ENCODE results near the gene ST7L. TPM values are rescaled to one million over a fixed set of nuclear protein-coding genes. Genes with fewer than 3 reads are reported as not detected.

Gene ST7L
- total RNA-seq, 1 donor from 2014 or later = 10.3 TPM

DNA sequence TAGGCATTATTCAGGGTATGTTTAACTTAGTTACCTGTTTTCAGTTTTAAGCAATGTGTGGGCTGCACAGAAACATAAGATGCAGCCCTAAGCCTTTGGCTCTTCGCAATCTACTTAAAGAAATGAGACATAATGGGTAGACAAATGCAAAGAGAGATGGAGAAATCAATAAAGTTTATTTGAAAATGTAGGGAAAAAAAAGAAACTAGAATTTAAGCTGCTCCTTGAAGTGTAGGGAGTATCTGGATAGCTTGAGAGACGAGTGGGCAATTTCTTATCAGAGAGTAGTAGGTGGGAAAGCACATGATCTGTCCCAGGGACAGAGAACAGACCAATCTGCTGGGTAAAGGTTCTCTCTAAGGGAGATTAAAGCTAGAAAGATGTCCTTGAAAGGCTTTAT, 101.3 kb downstream of the ST7L start:
- DNase-seq (ENCODE audit: low read depth in 2 of 2) = no peak

DNA sequence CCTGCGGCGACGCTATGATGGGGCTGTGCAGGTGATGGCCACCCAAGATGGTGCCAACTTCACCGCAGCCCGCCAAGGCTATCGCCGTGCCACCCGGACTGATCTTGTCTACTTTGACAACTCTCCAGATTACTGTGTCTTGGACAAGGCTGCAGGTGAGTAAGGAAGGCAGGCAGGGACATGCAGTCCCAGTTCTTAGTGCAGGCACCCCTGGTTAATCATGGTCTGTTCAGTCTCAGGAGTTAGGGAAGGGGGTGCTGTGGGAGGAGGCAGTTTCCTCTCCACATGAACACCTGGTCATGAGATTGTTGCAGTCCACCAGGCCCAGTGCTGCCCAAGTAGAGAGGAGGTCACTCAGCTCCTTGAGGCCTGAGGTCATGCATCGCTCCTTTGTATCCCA, 101.7 kb downstream of the ST7L start:
- no peak for DNase-seq (ENCODE audit: low read depth in 2 of 2)

DNA sequence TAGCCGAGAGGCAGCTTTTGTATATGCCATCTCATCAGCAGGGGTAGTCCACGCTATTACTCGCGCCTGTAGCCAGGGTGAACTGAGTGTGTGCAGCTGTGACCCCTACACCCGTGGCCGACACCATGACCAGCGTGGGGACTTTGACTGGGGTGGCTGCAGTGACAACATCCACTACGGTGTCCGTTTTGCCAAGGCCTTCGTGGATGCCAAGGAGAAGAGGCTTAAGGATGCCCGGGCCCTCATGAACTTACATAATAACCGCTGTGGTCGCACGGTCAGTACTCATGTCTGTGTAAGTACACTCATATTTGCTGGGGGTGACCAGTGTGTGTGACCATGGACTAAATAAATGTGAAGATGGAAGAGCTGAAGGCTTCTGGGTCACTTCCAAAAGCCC, 102.8 kb downstream of the ST7L start:
- no peak for DNase-seq (ENCODE audit: low read depth in 2 of 2)

DNA sequence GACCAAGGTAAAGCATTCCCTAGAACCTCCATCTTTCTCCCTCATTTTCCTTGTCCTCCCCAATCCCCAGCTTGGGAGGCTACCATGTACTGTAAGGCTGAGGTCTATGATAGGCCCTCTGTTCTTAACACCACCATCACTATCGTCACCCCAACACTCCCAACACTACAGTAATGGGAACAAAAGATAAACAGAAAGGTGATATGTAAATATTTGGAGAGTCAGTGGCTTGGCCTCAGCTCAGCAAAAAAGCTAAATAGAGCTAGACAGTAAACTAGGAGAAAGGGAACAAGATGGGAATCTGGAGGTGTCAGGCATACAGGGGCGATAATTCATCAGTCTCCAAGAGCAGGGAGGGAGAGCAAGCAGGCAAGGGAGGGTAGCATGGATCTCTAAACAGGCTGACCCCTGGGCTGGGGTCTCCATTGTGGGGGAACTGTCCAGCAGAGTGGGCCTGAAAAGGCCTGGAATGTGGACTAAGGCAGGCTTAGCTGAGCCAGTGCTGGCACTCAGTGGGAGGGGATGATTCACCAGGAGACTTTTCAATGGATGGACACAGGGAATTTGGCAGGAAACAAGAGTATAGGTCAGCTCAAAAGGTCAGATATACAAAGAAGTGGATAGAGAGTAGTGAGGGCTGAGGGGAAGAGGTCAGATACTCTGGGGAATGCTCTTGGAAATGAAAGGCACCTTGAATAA, 103.5 kb downstream of the ST7L start:
- peak; percentile 34 to 40 for DNase-seq (ENCODE audit: low read depth in 2 of 2)

DNA sequence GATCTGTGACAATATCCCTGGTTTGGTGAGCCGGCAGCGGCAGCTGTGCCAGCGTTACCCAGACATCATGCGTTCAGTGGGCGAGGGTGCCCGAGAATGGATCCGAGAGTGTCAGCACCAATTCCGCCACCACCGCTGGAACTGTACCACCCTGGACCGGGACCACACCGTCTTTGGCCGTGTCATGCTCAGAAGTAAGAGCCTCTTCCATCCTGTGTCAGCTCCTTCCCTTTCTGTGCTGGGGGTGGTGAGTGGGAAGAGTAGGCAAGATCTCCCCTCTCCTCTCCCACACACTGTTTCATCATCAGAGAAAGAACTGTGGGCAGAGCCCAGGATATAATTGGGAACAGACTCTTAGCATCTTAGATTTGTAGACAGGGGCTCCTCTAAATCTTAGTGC, 104.0 kb downstream of the ST7L start:
- DNase-seq (ENCODE audit: low read depth in 2 of 2) = no peak

DNA sequence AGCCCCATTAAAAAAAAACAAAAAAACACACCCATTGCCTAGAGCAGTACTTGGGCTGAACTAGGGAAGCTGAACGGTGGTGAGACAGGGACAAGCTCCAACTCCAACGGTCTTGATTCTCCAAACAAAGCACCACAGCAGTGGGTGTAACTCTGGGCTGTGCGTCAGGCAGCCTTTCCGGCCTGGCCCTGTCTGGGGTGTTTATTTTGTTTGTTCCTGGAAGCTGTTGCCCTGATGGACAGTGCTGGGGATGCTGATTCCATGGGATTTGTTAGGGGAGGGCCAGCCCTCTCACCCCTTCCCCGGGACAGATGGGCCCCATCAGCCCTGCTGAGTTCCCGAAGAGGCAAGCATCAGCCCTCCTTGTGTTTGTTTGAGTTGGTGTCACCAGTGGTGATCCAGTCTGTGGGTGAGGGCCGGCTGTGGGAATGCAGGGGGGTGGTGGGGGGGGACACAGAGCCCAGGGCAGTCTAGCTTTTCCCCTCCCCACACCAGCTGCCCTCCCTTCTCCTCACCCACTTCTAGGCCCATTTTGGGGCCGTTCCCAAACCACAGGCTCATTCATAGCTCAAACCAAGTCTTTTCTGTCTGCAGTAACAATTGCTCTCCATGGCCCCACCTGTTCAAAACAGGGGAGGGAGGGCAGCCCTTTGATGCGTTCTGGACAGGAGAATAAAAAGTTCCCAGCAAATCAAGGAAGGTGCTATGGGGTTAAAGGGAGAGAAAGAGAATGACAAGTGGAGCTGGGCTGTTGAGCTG, 105.7 kb downstream of the ST7L start:
- peak in 1 of 2 donors; percentile 32 for DNase-seq (ENCODE audit: low read depth in 2 of 2)

DNA sequence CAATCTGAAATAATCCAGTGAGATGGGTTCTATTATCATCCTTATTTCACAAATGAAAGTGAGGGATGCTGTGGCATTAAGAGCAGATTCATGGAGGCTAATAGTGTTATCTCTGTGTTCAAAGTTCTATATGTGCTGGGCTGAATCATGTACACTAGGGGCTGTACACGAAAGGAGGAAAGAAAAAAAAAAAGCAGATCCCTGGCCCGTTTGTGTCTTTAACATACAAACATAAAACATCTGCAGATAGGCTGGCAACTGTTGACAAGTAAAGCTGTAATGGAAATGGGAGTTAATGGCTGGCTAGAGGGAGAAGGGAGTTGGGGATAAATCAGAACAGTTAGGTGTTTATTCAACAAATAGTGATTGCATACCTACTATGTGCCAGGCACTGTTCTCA, 107.0 kb downstream of the ST7L start:
- DNase-seq (ENCODE audit: low read depth in 2 of 2) = no peak

DNA sequence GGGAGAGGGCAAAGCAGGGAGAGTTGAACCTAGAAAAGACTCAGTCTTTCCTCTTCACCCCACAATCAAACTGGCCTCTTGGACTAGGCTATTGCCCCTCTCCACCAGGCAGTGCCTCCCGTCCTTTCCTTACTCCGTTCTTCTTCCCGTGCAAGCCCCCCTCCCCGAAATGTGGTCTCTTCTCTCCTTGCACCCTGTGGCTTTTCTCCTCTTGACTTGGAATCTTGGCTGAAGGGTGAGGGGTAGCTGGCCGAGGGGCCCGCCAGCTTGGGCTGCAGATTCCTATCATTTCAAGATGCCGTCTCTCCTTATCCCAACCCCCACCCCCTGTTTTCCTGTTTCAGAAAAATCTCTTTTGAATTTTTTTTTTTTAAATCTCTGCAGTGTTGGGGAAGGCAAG, 108.6 kb downstream of the ST7L start:
- no peak for DNase-seq (ENCODE audit: low read depth in 2 of 2)

DNA sequence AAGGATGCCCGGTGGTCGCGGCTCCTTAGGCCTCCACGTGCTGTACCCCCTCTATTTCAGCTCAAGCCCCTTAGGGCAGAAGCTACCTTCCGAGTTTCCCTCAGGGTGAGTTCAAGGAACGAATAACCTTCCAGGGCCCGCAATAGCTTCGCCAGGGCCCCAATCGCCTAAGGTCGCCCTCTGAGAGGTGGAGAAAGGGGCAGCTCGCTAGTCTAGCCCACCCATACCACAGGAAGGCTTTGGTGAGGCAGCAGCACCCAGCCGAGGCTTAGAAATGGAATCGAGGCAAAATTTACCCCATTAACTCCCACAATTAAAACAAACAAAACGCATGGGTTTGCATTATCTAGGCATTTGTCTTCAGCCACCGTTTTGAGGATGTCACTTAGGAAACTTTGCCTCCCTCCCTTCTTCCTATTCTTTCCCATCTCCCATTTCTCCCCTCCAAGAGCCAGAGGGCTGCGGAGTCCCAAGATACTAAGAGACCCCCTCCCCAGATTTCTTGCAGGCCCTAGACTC, 109.2 kb downstream of the ST7L start:
- no peak for DNase-seq (ENCODE audit: low read depth in 2 of 2)

DNA sequence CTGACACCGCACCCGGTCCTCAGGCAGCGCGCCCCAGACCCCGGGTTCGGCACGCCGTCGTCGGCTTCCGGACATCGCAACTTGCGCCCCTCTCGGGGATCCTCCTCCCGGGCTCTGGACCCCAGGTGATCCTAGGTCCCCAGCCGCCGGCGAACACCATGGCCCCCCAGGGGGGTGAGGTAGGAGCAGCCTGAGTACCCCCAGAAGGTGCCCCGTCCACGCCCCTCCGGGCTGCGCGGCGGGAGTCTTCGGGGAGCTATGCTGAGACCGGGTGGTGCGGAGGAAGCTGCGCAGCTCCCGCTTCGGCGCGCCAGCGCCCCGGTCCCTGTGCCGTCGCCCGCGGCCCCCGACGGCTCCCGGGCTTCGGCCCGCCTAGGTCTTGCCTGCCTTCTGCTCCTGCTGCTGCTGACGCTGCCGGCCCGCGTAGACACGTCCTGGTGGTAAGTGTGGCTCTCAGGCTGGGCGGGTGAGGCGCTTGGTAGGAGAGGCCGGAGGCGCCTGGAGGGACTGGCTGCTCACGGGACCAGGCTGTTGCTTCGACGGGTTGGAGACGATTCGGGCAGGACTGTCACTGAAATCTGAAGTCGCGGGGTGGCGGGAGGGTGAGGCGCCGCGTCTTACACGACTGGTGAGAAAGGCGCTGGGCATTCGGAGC, 109.8 kb downstream of the ST7L start:
- peak in 1 of 2 donors; percentile 17 for DNase-seq (ENCODE audit: low read depth in 2 of 2)

DNA sequence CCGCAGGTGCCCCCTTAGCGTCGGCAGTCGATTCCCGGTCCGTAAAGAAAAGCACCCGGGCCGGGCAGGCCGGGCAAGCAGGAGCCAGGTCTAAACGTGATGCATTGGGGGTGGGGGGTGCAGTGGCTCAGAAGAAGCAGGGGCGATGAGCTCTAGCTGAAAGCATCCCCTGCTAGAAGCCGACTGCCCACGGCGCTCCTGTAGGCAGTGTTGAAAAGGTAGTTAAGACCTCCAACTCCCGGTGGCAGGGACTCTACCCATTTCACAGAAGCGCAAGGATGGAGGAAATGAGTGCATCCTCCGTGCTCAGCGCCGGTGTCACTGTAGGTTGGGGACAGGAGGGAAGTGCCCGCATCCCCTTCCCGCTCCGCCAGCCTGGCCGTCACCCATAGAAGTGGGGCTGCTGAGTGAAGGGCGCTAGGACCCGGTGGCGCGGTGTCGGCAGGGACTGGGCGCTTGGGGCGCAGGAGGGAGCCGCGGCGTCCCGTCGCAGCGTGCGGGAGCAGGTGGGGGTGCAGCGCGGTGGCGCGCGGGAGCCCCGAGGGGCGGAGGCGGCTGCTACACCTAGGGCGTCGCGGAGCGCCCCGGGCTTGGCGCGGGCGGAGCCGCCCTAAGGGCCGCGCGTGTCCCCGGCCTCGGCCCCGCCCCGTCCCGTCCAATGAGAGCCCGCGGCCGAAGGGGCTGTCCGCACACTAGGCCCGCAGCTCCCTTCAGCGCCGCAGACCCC, 110.5 kb downstream of the ST7L start, which contains the start of gene WNT2B:
Gene WNT2B (plus strand): TSS at position 688 of the 727 bp plus-strand sequence. CDS start 298 bp downstream, outside the sequence.
- peak in 1 of 2 donors; percentile 22 for DNase-seq (ENCODE audit: low read depth in 2 of 2)

DNA sequence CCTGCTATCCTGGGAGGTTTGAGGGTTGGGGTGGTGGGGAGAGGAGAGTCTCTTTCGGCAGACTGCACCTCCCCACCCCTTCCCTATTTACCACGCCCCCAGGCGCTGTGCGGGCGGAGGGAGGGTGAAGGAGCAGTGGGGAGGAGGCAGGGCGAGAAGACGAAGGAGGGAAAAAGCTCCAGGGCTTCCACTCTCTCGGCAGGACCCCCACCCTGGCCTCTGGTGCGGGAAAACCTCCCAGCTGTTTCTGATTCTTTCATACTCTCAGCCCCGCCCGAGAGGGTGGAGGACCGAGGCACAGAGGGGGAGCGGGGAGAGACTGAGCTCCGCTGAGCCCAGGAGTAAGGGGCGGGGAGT, 111.0 kb downstream of the ST7L start:
- no peak for DNase-seq (ENCODE audit: low read depth in 2 of 2)

DNA sequence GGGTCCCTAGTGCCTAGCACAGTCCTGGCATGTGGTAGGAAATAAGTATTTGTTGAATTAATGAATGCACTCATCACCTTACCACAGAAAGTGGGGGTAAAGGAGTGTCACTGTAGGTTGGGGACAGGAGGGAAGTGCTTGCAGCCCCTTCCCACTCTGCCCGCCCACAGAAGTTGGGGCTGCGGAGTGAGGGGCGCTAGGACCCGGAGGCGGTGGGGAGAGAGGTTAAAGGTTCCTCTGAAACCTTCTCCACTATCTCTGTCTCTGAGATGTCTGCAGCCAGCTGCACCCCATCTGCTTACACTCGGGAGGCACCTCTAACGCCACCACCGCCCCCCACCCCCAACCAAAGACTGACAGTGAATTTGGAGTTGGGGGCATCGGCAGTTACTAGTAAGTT, 111.6 kb downstream of the ST7L start:
- DNase-seq (ENCODE audit: low read depth in 2 of 2) = no peak

DNA sequence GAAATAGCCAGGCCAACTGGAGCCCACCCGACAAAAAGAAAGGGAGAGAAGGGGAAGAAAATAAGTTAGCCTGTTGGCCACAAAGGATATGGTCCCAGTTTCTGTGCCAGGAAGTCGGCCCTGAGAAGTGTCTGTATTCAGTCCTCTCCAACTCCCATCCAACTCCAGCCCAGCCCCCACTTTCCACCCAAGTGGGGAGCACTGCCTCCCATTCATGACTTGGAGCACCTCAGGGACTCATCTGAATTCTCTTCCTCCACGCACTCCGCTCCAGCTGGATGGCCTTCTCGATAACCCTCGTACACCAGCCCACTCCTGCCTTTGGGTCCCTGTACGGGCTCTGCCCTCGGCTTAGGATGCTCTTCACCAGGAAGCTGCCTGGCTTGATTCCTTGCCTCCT, 112.2 kb downstream of the ST7L start:
- DNase-seq (ENCODE audit: low read depth in 2 of 2) = no peak

DNA sequence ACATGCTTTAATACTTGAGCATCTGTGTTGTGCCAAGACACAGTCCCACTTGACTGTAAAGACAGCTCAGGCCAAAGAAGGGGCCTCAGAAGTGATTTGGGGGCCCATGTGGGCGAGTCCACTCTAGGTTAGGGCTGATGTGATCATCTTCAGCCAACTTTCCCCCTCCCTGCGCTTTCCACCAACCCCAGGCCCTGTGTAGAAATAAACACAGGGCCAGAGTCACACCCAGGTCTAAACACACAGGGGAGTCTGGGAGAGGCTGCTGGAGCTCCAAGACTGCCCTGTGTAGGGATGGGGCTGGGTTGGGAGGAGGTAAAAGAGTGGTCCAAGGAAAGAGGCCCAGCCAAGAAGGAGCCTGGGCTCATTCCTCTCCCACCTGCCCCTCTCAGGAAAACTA, 112.6 kb downstream of the ST7L start:
- no peak for DNase-seq (ENCODE audit: low read depth in 2 of 2)

DNA sequence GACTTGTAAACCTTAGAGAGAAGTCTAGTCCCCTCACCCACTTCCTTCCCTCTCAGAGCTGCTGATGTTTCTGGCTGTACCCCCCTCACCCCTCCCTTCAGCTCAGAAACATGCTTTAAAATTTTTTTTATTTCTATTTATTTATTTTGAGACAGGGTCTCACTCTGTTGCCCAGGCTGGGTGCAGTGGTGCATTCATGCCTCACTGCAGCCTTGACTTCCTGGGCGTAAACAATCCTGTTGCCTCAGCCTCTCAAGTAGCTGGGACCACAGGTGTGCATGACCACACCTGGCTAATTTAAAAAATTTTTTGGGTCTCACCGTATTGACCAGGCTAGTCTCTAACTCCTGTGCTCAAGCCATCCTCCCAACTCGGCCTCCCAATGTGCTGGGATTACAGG, 113.1 kb downstream of the ST7L start:
- no peak for DNase-seq (ENCODE audit: low read depth in 2 of 2)

DNA sequence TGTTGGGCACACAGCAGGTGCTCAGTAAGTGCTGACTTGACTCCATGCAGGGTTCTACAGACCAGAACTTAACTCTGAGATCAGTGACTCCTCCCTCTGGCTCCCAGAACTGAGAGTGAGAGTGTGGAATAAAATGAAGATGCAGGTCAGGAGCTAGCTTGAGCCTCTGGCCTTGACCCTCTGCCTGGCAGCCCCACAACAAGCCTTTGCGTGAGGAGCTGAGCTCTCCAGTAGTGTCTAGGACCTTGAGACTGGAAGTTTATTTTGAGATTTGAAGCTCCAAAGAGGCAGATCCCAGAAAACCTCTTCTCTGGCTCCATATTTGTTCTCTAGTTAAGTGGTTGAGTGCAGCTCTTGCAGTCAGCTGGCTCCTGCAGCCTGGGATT, 113.5 kb downstream of the ST7L start:
- no peak for DNase-seq (ENCODE audit: low read depth in 2 of 2)

DNA sequence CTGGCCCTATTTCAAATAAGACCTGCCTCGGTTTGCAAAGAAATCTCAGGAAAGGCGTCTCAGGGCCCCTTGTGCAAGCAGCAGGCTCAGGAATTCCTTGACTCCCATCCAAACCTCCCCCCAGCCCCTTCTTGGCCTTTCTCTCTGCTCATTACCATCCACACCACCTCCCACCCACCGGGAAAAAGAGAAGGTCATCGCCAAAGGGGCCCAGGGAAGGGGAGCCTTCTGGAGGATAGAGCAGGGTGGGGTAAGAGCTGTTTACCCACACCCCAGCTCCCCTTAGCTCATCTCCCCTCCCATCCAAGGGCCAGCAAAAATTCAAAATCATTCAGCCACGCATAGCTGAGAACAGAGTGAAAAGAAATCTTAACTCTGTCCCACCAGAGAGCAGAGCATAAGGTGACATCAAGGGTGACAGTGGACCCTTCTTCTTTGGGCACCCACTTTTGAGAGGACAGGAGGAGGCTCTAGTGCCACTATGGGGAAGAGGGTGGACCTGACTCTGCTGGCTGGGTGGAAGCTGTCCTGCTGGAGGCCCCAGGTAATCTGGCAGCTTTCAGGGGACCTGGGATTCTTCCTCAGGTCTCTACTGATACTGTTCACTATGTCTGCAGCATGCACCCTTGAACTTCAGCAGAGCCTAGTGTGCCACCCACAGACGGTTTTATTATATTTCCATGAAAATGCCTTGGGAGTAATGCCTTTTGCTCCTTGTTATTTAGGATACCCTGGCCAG, 114.1 kb downstream of the ST7L start:
- DNase-seq (ENCODE audit: low read depth in 2 of 2) = no peak

DNA sequence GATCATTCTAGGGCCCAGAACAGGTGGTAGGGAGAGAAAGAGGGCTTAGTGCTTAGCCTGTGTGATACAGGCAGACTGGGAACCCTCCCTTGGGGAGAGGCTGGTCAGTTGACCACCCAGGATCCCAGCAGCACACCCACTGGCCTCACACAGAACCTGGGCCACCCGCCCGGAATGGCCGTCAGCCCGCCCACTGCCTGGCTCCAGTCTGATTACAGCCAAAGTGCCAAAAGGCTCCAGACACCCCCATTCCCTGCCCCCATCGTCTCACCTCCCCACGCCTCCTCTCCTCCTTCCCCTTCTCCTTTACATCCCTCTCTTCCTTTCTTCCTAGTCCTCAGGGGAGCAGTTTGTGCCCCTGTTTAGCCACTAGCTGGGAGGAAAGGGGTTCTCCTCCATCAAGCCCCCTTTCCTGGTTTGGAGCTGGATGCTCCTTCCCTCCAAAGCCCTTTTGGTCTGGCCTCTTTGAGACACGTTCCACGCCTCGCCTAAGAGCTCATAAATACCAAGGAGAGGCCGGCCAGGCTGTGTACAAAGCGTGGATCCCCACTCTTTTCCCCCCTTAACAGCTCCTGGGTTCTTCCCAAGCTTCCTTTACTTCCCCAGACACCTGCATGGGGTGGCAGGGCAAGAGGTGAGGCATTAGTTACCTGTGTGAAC, 114.8 kb downstream of the ST7L start:
- no peak for DNase-seq (ENCODE audit: low read depth in 2 of 2)

DNA sequence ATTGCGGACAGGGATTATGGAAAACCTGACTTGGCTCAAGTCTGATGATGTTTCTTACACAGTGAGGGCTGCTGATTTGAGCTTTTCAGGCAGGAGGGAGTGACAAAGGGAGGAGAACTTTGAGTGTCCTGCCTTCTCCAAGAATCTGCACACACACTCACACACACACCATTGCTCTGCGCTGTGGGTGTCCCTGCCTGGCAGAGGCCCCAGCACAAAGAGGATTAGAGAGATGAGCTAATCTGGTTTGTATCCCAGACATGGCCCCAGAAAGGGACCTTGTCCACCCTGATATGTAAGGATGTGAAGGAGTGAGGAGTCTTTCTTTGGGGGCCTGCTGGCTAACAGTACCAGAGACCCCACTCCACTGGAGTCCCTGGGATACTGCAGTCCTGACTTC, 116.1 kb downstream of the ST7L start:
- no peak for DNase-seq (ENCODE audit: low read depth in 2 of 2)

Data from dermis microvascular lymphatic vessel endothelial cell (primary cell).